Activated CD8-positive, alpha-beta memory T cell treated with anti-CD3 and anti-CD28 coated beads, Interleukin-2, amount 50 U/mL, for 48 hours (primary cell): Measurements from ENCODE around the gene SAP30.

Experiments
- DNase-seq: peaks from one replicate; pipeline ENCODE4 v3.0.0-alpha.2; 2020

SAP30 gene, protein sequence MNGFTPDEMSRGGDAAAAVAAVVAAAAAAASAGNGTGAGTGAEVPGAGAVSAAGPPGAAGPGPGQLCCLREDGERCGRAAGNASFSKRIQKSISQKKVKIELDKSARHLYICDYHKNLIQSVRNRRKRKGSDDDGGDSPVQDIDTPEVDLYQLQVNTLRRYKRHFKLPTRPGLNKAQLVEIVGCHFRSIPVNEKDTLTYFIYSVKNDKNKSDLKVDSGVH

DNA sequence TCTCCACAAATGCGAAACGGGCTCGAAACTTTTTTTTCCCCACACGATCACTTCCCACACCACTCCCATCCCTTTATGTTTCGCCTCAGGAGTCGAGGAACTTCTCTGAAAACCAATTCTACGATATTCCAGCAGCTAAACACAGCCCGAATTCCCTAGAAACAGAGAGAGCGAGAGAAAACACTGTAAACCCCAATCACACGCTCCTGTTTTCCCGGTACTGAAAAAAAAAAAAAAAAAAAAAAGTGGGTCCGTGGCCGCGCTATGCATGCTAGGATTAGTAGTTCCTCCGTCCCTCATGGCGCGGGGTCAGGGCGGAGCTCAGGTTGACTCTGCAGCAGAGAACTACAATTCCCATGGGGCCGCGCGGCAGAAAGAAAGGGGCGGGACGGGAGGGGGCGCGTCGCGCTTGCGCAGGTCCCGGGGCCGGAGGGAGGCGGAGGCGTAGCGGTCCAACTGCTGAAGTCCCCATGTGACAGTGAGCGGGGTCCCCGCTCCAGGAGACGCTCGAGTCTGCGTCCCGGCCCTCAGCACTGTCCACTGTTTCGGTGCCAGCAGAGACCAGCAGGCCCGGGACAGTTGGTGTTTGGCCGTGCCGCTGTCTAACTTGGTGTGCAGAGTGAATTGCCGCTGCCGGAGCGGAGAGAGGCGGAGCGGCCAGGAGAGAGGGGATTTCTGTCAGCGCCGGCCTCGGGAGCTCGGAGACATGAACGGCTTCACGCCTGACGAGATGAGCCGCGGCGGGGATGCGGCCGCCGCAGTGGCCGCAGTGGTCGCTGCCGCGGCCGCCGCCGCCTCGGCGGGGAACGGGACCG lies at the start of gene SAP30:
SAP30 (plus strand) TSS at position 478 of the 815 bp plus-strand sequence; CDS start at position 707, 229 bp downstream.
- peak; percentile 95 for DNase-seq

DNA sequence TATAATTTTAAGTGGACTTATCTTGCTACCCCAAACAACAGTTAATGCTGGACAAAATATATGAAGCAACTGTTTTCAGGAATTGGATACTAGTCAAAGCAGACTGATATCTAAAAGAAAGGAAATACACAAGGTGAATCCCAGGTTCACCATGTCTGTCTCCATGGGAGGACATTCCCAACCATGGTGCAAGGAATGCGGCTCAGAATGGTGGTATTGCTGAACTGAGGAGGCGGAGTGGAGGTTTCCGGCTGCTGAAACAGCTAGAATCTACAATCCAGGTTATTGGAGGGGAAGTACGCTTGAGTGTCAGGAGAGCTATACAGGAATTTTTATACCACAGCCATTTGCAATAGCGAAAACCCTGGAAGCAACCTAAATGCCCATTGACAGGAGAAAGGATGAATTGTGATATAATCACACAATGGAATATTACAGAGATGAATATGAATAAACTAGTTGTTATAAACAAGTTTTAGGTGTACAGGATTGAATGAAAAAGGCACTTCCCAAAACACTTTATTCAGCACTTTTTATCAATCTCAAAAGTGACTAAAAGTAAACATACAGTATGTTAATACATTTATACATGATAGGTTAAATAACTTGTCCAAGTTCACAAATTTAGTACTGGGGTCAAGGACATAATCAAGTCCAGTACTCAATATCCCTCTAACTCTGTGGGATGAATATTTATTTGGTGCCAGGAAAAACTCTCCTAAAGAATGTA lies 45.6 kb upstream of the SAP30 start:
- DNase-seq = no peak

GRCh38 chr4:173328236-173328901 lies 42.4 kb upstream of the SAP30 start:
- no peak for DNase-seq

- no peak for DNase-seq
Measured at GRCh38 chr4:173330590-173330989, 40.2 kb upstream of the SAP30 start.

DNA sequence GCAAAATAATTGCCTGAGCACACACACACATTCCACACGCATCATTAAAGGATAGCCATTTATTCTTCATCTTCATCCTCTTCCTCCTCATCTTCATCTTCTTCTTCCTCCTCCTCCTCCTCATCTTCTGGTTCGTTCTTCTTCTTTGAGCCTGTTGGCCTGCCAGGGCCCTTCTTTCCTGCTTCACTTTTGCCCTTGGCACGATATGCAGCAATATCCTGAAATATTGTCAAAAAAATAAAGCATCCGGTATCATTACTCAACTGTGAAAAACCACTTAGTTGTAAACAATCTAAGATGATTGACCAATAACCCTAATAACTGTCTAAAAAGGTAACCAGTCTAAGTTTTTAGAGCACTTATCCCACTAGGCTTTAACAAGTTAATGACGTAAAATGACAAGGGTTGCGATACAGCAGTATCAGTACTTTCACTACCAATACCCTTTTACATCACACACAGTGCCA lies 38.7 kb upstream of the SAP30 start:
- no peak for DNase-seq

GRCh38 chr4:173332963-173333657 lies 37.6 kb upstream of the SAP30 start:
- no peak for DNase-seq

DNA sequence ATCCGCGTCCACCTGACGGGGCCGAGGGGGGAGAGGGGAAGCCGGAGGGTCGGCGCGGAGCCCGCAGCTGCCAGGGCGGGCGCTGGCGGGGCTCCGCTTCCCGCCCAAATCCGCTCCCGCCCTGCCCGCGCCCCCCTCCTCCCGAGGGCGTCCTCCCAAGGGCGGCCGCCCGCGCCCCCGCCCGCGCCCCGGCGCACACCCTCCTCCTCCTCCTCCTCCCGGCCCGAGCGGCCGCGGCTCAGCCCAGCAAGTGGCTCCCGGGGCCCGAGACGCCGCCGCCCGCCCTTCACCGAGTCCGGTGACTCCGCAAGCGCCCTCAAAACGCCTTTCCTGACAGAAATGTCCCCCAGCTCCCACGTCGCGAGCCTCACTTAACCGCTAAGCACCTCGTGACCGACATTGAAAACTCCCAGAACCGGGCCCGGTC lies 37.1 kb upstream of the SAP30 start:
- DNase-seq = no peak

GRCh38 chr4:173334085-173334890 lies 36.5 kb upstream of the SAP30 start, which contains the start of gene HMGB2:
Gene HMGB2 (minus strand): TSS chr4:173334358. CDS start chr4:173333649, 709 bp downstream.
- DNase-seq = peak; percentile 98

- DNase-seq = no peak
Measured at GRCh38 chr4:173334891-173335752, 35.6 kb upstream of the SAP30 start.

- DNase-seq = no peak
Measured at GRCh38 chr4:173337463-173337862, 33.3 kb upstream of the SAP30 start.

DNA sequence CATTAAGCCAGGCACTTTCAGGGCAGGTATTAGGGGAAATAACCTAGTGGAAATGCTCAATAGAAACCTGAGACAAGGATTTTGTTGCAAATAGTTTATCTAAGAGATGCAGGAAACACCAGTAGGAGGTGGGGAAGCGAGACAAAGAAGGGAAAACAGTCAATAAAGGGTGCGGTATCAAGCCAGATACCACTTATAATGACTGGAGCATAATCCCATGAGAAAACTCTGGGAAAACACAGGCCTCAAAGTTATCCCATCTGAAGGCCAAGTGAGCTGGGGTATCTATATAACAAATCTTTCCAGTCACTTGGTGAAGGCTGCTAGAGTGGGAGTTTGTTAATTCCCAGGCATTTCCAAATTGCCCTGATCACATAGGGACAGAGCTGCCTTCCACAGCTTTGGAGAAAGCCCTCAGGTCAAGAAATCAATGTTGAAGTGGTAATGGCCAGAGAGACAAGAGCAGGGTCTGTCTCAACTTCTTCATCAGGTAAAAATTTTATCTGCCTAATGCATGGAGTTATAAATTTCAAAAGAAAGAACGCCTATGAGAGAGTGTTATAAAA lies 26.8 kb upstream of the SAP30 start:
- no peak for DNase-seq

DNA sequence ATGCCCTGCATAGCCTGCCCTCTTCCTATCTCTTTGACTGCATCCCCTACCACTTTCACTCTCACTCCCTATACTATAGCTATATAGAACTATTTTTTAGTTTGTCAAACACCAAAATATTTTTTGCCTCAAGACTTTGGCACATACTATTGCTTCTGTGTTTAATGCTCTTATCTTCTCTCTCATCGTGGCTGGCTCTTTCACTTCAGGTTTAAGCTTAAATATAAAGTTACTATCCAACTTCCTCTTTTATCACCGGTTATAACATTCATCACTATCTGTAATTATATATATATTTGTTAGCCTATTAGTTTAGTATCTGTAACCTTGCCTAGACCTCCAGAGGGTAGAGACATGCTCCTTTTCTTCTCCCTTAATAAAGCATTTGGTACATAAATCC lies 25.1 kb upstream of the SAP30 start:
- no peak for DNase-seq

DNA sequence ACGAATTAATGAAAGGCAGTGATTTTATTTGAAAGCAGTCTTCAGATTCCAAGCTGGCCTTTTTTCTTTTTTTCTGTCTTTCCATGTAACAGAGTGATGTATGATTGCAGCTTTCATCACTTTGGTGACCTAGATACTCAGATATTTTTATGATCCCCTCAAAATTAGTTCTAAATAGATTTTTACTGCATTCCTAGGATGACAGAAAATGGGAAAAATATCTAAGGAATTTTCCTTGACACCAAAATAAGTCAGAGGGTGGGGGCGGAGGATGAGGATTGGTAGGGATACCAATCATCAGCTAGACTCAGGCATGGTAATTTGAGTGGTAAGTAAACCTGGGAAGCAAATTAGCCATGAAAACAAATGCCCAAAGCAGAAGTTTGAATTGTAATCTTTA lies 24.7 kb upstream of the SAP30 start:
- DNase-seq = no peak

DNA sequence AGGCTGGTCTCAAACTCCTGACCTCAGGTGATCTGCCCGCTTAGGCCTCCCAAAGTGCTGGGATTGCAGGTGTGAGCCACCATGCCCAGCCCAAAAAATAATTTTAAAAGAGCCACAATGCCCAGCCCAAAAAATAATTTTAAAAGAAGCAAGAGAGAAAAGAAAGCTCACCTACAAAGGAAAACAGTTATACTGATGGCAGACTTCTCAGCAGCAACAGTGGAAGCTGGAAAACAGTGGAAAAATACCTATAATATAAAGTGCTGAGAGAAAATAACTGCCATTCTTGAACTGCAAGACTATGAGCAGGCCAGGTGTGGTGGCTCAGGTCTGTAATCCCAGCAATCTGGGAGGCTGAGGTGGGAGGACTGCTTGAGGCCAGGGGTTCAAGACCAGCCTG lies 23.3 kb upstream of the SAP30 start:
- no peak for DNase-seq

- no peak for DNase-seq
Measured at GRCh38 chr4:173357939-173358338, 12.8 kb upstream of the SAP30 start.

- no peak for DNase-seq
Measured at GRCh38 chr4:173360587-173361221, 10.1 kb upstream of the SAP30 start.

- no peak for DNase-seq
Measured at GRCh38 chr4:173362666-173363065, 8.1 kb upstream of the SAP30 start.

DNA sequence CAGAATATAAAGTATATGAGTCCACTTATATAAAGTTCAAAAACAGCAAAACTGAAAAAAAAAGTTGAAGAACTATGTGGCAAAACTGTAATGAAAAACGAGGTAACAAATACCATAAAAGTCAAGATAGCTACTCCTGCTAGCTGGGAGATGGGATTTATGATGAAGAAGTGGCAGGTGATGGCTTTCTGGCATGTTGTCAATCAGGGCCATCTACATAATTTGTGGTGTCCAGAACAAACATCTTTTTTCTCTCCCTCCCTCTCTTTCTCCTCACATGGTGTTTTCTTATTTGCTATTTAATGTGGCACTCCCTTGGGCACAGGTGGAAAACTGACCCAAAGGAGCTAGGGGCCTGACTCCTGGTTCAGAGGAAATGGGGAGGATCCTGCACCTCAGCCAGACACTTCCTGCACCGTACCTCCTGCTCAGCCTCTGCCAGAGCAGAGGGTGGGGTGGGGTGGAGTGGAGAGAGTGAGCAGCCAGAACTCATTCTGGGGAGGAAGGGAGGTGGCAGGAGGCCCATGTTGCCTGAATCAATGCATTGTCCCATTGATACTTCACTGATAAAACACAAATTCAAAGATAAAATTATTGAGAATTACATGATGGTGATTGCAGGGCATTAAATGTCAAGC lies 5.3 kb upstream of the SAP30 start:
- DNase-seq = no peak

DNA sequence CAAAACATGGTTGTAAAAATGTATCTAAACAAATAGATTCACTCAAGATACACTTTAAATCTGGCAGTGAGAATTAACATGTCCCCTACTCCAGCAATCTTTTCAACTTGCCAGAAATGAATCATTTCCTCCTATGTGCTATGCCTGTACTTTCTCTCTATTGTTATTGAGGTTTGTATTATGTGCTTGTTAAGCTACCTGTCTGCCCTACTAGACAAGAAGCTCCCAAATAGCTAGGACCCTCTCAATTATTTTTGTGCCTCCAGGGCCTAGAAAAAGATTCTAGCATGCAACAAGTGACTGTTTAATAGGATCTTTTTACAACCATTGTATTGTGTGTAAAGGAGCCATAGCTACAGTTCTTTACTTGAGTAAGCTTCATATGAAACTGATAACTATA lies 3.5 kb upstream of the SAP30 start:
- no peak for DNase-seq
